ENCODE measurements around the gene NFATC2IP. TPM values are rescaled to one million over a fixed set of nuclear protein-coding genes. Genes with fewer than 3 reads are reported as not detected.

Gene NFATC2IP
- total and polyA plus RNA-seq, 9 of the 15 experiments (the other 6 are each of a cell fraction or from before 2014, with no cell fraction given): 15.6 to 106 (median 46.9) TPM

GRCh38 chr16:28924762-28925385, 25.9 kb upstream of the NFATC2IP start, which contains the start of gene RABEP2 (continued):
- TF ChIP-seq ZBTB26 (CRISPR knock-in tag; IDR thresholded peaks at IDR 0.05) (no peak), ZNF586 (CRISPR knock-in tag; conservative IDR thresholded peaks at IDR 0.05) (no peak), ZNF57 (CRISPR knock-in tag; IDR thresholded peaks at IDR 0.05) (no peak), HINFP (tag; conservative IDR thresholded peaks at IDR 0.05; ENCODE audit: low read depth) (0 out of 2 replicates have a peak, but pooled peaks have one; percentile 15), GTF3C2 (IDR thresholded peaks at IDR 0.05; ENCODE audit: borderline replicate concordance, extremely low read depth, insufficient read length) (no peak), FOXM1 (IDR thresholded peaks at IDR 0.05; ENCODE audit: low read depth) (no peak), FOXM1 (CRISPR knock-in tag; IDR thresholded peaks at IDR 0.05; ENCODE audit: low read depth) (no peak), ILK (tag; IDR thresholded peaks at IDR 0.05; ENCODE audit: borderline replicate concordance, low read depth) (no peak), ZNF274 (IDR thresholded peaks at IDR 0.05; ENCODE audit: borderline replicate concordance, low read depth, low read length) (no peak), NBN (IDR thresholded peaks at IDR 0.05; ENCODE audit: low read depth) (no peak), IRF1 (CRISPR knock-in tag; IDR thresholded peaks at IDR 0.05; ENCODE audit: borderline replicate concordance) (no peak), HNRNPLL (IDR thresholded peaks at IDR 0.05; ENCODE audit: low read depth, low read length, poor library complexity, severe bottlenecking) (peak; percentile 96), POU5F1 (IDR thresholded peaks at IDR 0.05; ENCODE audit: borderline replicate concordance, low read depth, low read length, partially characterized antibody) (no peak), GATAD2B (IDR thresholded peaks at IDR 0.05; ENCODE audit: borderline replicate concordance) (no peak), HDAC8 (tag; IDR thresholded peaks at IDR 0.05) (no peak), RFX1 (IDR thresholded peaks at IDR 0.05) (no peak), RFX7 (CRISPR knock-in tag; IDR thresholded peaks at IDR 0.05) (no peak), SMAD2 (IDR thresholded peaks at IDR 0.05; ENCODE audit: low read depth, low read length) (no peak), ZNF121 (CRISPR knock-in tag; conservative IDR thresholded peaks at IDR 0.05) (no peak), PCBP2 (IDR thresholded peaks at IDR 0.05; ENCODE audit: low read depth, low read length, poor library complexity, severe bottlenecking) (no peak), FOXP1 (CRISPR knock-in tag; IDR thresholded peaks at IDR 0.05) (no peak), DDX20 (tag; IDR thresholded peaks at IDR 0.05; ENCODE audit: low read depth) (no peak)

Data from K562 (cell line).